ENCODE data around the gene HHAT.
"Not testable (repeated sequence)": the region's sequence is repeated elsewhere in the genome, so short reads cannot be mapped to it uniquely, and the experiment has no call there.

HHAT gene

GRCh38 chr1:210315529-210315928 is 13.2 kb upstream of the HHAT start:
- DNase-seq, result no peak

- no peak for DNase-seq
Observed at GRCh38 chr1:210321131-210321530, 7.6 kb upstream of the HHAT start.

- no peak for DNase-seq
Observed at GRCh38 chr1:210321552-210321951, 7.2 kb upstream of the HHAT start.

GRCh38 chr1:210323957-210324356 is 4.7 kb upstream of the HHAT start:
- DNase-seq, result no peak

- DNase-seq, result no peak
Observed at GRCh38 chr1:210325026-210325670, 3.6 kb upstream of the HHAT start.

GRCh38 chr1:210328032-210328745 is 513 bp upstream of the HHAT start:
- no peak for DNase-seq

DNA sequence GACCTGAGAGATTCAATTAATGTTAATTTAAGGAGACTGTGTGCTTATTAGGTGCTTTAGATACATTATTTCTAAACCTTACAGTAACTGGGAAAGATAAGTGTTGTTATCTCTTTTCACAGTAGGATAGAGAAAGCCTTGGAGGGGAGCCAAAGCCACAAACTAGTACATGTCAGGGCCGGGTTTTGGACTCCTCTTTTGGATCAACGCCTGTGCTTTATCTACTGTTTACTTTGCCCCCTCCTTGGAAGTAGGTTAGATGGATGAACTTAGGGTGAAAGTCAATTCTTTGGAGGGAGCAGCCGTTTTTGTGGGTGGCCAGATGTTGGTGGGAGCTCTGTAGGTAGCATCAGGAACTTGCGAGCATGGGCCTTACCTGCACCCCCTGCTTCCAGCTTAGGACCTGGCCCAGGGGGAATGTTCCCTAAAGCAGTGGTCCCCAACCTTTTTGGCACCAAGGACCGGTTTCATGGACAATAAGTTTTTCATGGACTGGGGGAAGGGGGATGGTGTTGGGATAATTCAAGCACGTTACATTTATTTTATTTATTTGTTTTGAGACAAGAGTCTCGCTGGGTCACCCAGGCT is 1.7 kb downstream of the HHAT start:
- peak; percentile 76 for DNase-seq

DNA sequence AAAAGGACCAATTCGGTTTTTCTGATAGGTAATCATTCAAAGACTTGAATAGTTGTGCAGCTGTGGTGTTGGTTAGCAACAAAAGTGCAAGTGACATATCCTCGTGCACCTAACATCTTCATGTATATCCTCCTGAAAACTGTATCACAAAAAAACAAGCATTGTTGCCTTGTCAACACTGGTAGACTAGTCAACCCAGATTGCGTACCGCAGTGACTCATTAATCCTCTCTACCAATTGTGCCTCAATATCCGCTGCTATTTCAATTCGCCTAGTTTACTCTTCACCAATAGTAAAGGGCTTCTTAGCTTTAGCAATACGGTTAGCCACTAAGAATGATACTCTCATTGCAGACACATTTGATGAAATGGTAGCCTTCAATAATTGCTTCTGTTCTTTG is 3.5 kb downstream of the HHAT start:
- no peak for DNase-seq

GRCh38 chr1:210332719-210333398 is 4.2 kb downstream of the HHAT start:
- no peak for DNase-seq

DNA sequence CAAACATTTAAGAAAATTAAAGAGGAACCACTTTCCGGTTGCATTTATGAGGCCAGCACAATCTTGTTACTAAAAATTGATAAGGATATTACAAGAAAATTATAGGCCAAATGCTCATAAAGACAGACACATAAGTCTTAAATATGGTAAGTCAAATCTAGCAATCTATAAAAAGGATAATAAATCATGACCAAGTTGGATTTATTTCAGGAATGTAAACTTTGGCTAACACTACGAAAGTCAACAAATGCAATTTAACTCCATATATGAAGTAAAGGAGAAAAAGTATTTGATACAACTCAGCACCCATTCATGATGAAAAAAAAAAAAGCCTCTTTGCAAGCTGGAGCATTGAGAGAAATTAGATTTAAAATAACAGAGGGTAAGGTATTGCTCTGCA is 6.3 kb downstream of the HHAT start:
- DNase-seq, result no peak

- no peak for DNase-seq
Observed at GRCh38 chr1:210336362-210336761, 7.7 kb downstream of the HHAT start.

GRCh38 chr1:210339500-210339899 is 10.8 kb downstream of the HHAT start:
- DNase-seq, result no peak

DNA sequence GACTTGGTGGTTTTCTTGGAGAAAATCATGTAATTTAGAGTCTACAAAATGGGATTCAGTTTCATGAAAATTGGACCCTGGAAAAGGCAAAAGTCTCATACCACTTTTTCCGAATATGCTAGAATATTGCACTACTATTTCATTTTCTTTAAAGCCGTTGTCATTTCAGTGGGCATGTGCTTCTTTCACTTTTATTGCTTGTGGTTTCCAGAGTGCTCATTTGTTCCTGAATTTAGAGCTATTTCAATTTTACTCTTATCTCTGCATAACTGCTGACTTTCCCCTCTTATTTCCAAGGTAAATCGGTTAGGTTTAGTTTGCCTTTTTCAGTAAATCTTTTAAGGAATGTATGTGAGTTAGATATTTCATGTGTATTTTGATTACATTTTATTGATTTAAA is 11.6 kb downstream of the HHAT start:
- DNase-seq, result peak; percentile 70

- no peak for DNase-seq
Observed at GRCh38 chr1:210340841-210341240, 12.1 kb downstream of the HHAT start.

- no peak for DNase-seq
Observed at GRCh38 chr1:210342986-210343780, 14.5 kb downstream of the HHAT start.

DNA sequence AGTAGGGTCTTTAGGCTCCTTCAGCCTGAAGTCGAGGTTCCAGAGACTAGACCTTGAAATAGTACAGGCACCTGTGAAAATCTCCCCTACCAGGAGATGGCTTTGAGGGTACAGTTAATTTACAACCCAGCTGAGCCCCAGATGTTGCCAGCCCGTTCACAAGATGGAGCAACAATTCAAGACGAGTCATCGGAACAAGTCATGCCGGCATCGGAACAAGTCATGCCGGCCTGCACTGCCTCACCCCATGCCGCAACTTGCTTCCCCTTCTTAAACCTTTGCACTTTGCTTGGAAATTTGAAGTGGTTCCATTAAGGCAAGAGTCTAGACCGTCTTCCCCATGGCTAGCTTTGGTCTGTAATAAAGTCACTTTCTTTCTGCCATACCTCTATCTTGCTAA is 16.0 kb downstream of the HHAT start:
- DNase-seq, result no peak

DNA sequence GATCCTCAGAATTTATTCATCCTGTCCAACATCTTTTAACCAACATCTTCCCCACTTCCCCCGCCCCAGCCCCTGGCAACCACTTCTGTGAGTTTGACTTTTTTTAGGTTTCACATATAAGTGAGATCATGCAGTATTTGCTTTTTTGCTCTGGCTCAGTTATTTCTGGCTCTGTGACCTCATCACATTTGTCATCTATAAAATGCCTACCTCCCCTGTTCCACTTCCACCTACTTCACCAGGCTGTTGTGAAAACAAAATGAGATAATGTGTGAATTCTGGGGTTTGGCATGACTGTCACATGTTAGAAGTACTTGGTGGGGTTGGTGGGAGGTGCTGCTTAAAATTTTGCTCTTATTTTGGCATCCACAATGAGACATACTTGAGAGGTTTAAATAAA is 18.4 kb downstream of the HHAT start:
- DNase-seq, result no peak

GRCh38 chr1:210351496-210351895 is 22.8 kb downstream of the HHAT start:
- no peak for DNase-seq

- DNase-seq, result no peak
Observed at GRCh38 chr1:210352575-210352974, 23.9 kb downstream of the HHAT start.

GRCh38 chr1:210354305-210354704 is 25.6 kb downstream of the HHAT start:
- DNase-seq, result not testable (repeated sequence)

DNA sequence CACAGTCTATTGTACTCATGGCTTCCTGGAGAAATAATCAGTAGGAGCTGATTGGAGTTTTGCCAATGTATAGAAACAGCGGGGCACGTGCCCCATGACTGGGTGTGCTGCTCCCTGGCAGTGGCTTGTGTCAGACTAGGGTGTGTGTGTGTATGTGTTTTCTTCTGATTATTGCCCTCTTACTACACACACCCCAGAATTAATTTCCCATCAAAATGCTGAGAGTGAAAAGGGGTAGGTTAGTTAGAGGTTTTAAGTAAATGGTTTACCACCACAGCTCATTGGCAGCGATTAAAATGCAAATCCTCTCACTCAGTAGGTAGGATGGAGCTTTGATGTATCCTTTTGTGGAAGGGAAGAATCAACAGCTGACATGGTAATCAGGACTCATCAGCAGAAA is 29.9 kb downstream of the HHAT start:
- no peak for DNase-seq

DNA sequence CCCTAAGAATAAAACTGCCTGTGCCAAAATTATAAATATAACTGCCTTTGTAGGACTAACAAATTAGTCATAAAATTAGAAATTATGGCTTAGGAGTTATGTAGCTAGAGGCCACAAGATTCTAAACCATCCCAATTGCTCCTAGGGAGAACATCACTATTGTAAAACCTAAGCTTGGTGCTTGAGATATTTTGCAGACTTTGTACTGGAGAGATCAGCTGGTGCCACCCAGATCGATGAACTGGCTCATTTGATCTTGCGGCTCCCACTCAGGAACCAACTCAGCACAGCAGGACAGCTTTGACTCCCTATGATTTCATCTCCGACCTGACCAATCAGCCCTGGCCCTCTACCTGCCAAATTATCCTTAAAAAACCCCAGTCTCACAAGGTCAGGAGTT is 30.6 kb downstream of the HHAT start:
- DNase-seq, result no peak

DNA sequence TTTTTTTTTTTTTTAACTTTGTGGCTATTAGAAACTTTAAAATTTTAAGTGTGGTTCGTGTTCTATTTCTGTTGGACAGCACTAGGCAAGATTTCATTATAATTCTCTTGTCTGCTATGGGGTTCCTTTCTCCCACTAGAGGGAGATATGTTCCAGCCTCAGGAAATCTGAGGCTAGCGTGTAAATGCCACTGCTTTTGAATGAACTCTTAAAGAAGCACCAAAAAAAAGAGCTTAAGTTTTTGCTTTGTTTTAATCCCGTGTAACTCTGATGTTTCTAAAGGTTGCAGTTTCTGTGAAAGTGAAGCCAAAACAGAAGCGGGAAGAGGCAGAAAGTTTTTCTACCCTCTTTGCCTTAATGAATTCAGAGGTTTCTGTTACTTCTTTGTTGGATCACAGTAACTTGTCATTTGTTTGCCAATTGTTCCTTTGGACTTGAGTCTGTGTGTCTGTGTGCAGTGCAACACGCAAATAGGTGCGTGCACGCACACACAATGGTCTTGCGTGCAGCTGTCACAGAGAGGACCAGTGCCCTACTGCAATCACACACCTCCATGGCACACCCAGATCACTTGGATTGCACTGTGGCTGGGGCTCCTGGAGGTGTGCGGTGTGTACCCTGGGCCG is 32.3 kb downstream of the HHAT start:
- DNase-seq, result peak; percentile 38

Data from OCI-M1 (cell line).